HepG2 (cell line): Measurements from ENCODE around the gene MSRB3.

Experiments used
- CBFB ChIP-seq: sonication (generic); formaldehyde crosslinking; IDR thresholded peaks from 2 replicates; pipeline ENCODE4 v1.4.0; 2020; ENCODE audit warnings: missing genetic modification reagents
- CEBPB ChIP-seq: IDR thresholded peaks from 2 replicates; pipeline ENCODE4 v1.6.1; 2011; ENCODE audit warnings: low read depth, low read length, improper control_type of control experiment, borderline replicate concordance
- EZH2 ChIP-seq: conservative IDR thresholded peaks from 2 replicates; pipeline ENCODE4 v1.6.1; 2012; ENCODE audit warnings: mild to moderate bottlenecking, low read depth, low read length, moderate library complexity
- NR3C1 ChIP-seq: sonication (generic); formaldehyde crosslinking; IDR thresholded peaks from 2 replicates; pipeline ENCODE4 v1.4.0; 2020; ENCODE audit warnings: missing genetic modification reagents
- SMAD9 ChIP-seq: sonication (generic); formaldehyde crosslinking; IDR thresholded peaks from 2 replicates; pipeline ENCODE4 v1.5.1; 2020; ENCODE audit warnings: mild to moderate bottlenecking, missing genetic modification reagents
- TF ChIP-seq, protein P1 (sequence below): sonication (generic); formaldehyde crosslinking; IDR thresholded peaks from 2 replicates; pipeline ENCODE4 v1.5.0; 2020; ENCODE audit warnings: mild to moderate bottlenecking, missing genetic modification reagents, moderate library complexity
- TF ChIP-seq, protein P2 (sequence below): sonication (generic); formaldehyde crosslinking; IDR thresholded peaks from 2 replicates; pipeline ENCODE4 v1.4.0; 2020; ENCODE audit warnings: low read depth, mild to moderate bottlenecking, missing genetic modification reagents

DNA sequence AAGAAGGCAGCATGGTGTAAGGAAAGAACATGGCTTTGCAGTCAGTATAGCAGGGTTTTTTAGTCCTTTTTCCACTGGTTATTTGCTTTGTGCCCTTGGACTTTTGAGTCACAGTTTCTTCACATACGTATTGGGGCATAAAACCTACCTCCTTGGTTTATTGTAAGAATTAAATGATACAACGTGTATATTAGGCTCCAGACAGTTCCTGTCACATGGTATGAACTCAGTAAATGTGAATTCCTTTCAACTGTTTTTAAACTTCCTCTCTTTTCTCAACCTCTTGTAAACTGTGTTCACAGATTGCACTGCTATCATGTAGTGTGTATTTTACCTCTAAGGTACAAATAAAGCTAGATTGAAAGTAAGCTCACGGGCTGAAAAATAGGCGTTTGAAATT lies 29.5 kb downstream of the MSRB3 start:
- TF ChIP-seq EZH2, result no peak
- TF ChIP-seq, protein P1, sequence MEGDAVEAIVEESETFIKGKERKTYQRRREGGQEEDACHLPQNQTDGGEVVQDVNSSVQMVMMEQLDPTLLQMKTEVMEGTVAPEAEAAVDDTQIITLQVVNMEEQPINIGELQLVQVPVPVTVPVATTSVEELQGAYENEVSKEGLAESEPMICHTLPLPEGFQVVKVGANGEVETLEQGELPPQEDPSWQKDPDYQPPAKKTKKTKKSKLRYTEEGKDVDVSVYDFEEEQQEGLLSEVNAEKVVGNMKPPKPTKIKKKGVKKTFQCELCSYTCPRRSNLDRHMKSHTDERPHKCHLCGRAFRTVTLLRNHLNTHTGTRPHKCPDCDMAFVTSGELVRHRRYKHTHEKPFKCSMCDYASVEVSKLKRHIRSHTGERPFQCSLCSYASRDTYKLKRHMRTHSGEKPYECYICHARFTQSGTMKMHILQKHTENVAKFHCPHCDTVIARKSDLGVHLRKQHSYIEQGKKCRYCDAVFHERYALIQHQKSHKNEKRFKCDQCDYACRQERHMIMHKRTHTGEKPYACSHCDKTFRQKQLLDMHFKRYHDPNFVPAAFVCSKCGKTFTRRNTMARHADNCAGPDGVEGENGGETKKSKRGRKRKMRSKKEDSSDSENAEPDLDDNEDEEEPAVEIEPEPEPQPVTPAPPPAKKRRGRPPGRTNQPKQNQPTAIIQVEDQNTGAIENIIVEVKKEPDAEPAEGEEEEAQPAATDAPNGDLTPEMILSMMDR (CRISPR knock-in tag), result no peak
- TF ChIP-seq CEBPB, result no peak
- no peak for TF ChIP-seq CBFB (CRISPR knock-in tag)
- TF ChIP-seq NR3C1 (CRISPR knock-in tag), result no peak
- TF ChIP-seq SMAD9 (CRISPR knock-in tag), result no peak
- TF ChIP-seq, protein P2, sequence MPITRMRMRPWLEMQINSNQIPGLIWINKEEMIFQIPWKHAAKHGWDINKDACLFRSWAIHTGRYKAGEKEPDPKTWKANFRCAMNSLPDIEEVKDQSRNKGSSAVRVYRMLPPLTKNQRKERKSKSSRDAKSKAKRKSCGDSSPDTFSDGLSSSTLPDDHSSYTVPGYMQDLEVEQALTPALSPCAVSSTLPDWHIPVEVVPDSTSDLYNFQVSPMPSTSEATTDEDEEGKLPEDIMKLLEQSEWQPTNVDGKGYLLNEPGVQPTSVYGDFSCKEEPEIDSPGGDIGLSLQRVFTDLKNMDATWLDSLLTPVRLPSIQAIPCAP (CRISPR knock-in tag), result no peak
